Trophoblast cell (in vitro differentiated cells and primary cell): ENCODE data around the gene GPT2.

Experiments used
- DNase-seq, 2 donors: peaks; one replicate each; pipeline ENCODE4 v3.0.0-alpha.2; 2016
- H2AFZ ChIP-seq: 2 replicates; pipeline ENCODE4 v1.6.1; 2013; ENCODE audit warnings: low read length, moderate library complexity, mild to moderate bottlenecking; ENCODE audit not compliant: insufficient read depth, poor library complexity
- H2AK5ac ChIP-seq: 2 replicates; pipeline ENCODE4 v1.6.1; 2013; ENCODE audit warnings: mild to moderate bottlenecking, low read length
- H2BK120ac ChIP-seq: 2 replicates; pipeline ENCODE4 v1.6.1; 2013; ENCODE audit warnings: low read length, mild to moderate bottlenecking, moderate library complexity; ENCODE audit not compliant: insufficient read depth, poor library complexity
- H2BK12ac ChIP-seq: 2 replicates; pipeline ENCODE4 v1.6.1; 2013; ENCODE audit warnings: mild to moderate bottlenecking, low read length, moderate library complexity
- H2BK5ac ChIP-seq: 2 replicates; pipeline ENCODE4 v1.6.1; 2013; ENCODE audit warnings: low read length, low read depth, moderate library complexity, mild to moderate bottlenecking; ENCODE audit not compliant: poor library complexity
- H3K14ac ChIP-seq: 2 replicates; pipeline ENCODE4 v1.6.1; 2013; ENCODE audit warnings: mild to moderate bottlenecking, low read length
- H3K18ac ChIP-seq: 2 replicates; pipeline ENCODE4 v1.6.1; 2013; ENCODE audit warnings: mild to moderate bottlenecking, low read length
- H3K23ac ChIP-seq: 2 replicates; pipeline ENCODE4 v1.6.1; 2013; ENCODE audit warnings: low read length
- H3K27ac ChIP-seq: 2 replicates; pipeline ENCODE4 v1.5.1; 2013; ENCODE audit warnings: low read depth, mild to moderate bottlenecking, inconsistent platforms, low read length, moderate library complexity
- H3K27me3 ChIP-seq: 2 replicates; pipeline ENCODE4 v1.6.1; 2013; ENCODE audit warnings: inconsistent platforms, mild to moderate bottlenecking, low read length, moderate library complexity; ENCODE audit not compliant: insufficient read depth
- H3K36me3 ChIP-seq, 2 experiments: 1 replicate in 1 of 2; 2 replicates in 1 of 2; pipeline ENCODE4 v1.6.1; 2013; ENCODE audit warnings: low read length in 2 of 2, mild to moderate bottlenecking in 2 of 2, moderate library complexity in 1 of 2; ENCODE audit not compliant: insufficient read depth in 2 of 2, control insufficient read depth in 1 of 2
- H3K4ac ChIP-seq: 2 replicates; pipeline ENCODE4 v1.6.1; 2013; ENCODE audit warnings: low read depth, mild to moderate bottlenecking, low read length, moderate library complexity
- H3K4me1 ChIP-seq, 2 experiments: 1 replicate in 1 of 2; 2 replicates in 1 of 2; pipeline ENCODE4 v1.6.1; 2013; ENCODE audit warnings: low read length in 2 of 2, mild to moderate bottlenecking in 2 of 2, moderate library complexity in 1 of 2; ENCODE audit not compliant: insufficient read depth in 2 of 2, control insufficient read depth in 1 of 2
- H3K4me2 ChIP-seq: 2 replicates; pipeline ENCODE4 v1.6.1; 2013; ENCODE audit warnings: inconsistent platforms, mild to moderate bottlenecking, low read length, moderate library complexity
- H3K4me3 ChIP-seq: 2 replicates; pipeline ENCODE4 v1.5.1; 2013; ENCODE audit warnings: mild to moderate bottlenecking, low read depth, low read length, inconsistent platforms
- H3K79me1 ChIP-seq: one replicate; pipeline ENCODE4 v1.6.1; 2013; ENCODE audit warnings: low read length
- H3K79me2 ChIP-seq: 2 replicates; pipeline ENCODE4 v1.6.1; 2013; ENCODE audit warnings: low read length, mild to moderate bottlenecking; ENCODE audit not compliant: control insufficient read depth, insufficient read depth, poor library complexity
- H3K9ac ChIP-seq: 2 replicates; pipeline ENCODE4 v1.6.1; 2013; ENCODE audit warnings: mild to moderate bottlenecking, low read length
- H3K9me3 ChIP-seq: 2 replicates; pipeline ENCODE4 v1.6.1; 2013; ENCODE audit warnings: low read depth, mild to moderate bottlenecking, control low read depth, inconsistent platforms, low read length; ENCODE audit not compliant: insufficient read depth
- H4K12ac ChIP-seq: 2 replicates; pipeline ENCODE4 v1.6.1; 2013; ENCODE audit warnings: low read depth, mild to moderate bottlenecking, low read length, moderate library complexity
- H4K8ac ChIP-seq: 2 replicates; pipeline ENCODE4 v1.6.1; 2013; ENCODE audit warnings: low read depth, mild to moderate bottlenecking, low read length, moderate library complexity
- H4K91ac ChIP-seq: one replicate; pipeline ENCODE4 v1.6.1; 2013; ENCODE audit warnings: low read depth, mild to moderate bottlenecking, low read length, moderate library complexity
- WGBS: extraction: QIAGEN DNeasy Blood & Tissue Kit; methylation state at CpG from one replicate; pipeline ENCODE4 v1.1.7; 2013; ENCODE audit warnings: missing lambda C conversion rate; ENCODE audit not compliant: insufficient read length, insufficient coverage; ENCODE audit errors: extremely low coverage; 5-methylcytosine and 5-hydroxymethylcytosine counted together

Gene GPT2

DNA sequence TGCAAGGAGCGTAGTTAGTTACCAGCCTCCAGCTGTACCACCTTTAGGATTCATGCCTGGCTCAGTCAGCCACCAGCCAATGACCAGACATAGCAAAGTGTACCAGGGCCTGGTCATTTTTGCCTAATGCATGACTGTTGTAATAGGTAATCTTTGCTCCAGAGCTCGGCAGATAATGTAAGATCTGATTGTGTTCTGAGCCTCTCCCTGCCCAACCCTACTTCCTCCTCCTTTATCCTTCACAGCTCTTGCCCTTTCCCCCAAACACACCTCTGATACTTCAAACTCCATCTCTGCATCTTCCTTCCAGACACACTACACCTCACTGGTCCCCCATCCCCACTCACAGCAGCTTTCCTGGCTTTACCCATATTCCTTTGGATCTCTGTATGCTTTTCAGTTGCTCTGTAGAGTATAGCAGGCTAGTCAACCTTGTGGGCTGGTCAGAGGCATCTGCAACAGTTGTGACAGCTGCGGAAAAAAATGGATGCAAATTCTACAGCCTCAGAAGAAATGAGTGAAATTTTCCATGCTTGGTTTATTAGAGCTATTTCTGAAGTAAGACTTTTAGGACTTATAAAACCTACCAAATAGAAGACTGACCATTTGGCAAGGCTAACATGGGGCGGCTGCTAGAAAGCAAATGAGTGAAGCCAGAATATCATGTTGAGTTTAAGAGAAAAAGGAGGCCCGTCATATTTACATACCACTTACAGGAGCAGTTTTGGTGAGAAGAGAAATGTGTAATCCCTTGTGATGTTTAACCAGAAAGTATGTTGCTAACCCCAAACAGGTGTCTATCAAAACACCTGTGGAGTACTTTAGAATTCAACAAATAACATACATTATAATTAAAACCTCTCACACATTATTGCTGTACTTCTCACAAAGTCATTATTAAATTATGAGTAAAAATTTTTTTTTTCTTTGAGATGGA is 33.3 kb upstream of the GPT2 start:
- WGBS: no CpG with 5 or more reads among the region's 5 CpGs
- Histone ChIP-seq H3K4me1 (peaks cover 18 to 23% of the 10 kb centered on the region in 2 experiments), H4K12ac (no peak overlapping the region)

DNA sequence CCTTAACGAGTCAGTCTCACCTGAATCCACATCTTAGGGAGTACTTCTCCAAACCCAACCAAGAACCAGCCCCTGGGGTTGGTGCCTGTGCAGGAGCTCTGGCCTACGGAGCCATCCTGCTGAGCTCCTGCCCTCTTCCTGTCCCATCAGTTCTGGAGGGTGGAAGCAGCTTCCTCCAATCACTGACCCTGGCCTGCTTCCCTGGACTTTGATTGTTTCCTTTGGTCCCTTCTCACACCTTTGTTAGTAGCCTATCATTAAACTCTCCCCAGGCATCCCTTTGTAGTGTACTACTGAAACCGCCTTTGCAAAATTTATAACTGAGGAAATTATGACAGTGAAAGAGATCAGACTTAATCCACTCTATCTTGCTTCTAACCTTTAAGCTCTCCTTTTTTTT is 32.0 kb upstream of the GPT2 start:
- H4K12ac ChIP-seq: peak overlapping the region; percentile 5
- H3K23ac ChIP-seq: no peak overlapping the region
- H3K9me3 ChIP-seq: peaks cover 2% of the 10 kb centered on the region
- WGBS: no CpG with 5 or more reads among the region's 3 CpGs
- peak overlapping the region; percentile 98 for H2AK5ac ChIP-seq
- H3K4me2 ChIP-seq: no peak overlapping the region
- peak overlapping the region; percentile 97 for H3K4ac ChIP-seq
- peak overlapping the region; percentile 35 for H3K9ac ChIP-seq
- peak overlapping the region; percentile 98 for H2BK5ac ChIP-seq
- peak overlapping the region; percentile 82 for H2AFZ ChIP-seq
- H2BK120ac ChIP-seq: peak overlapping the region; percentile 100
- H3K4me3 ChIP-seq: no peak overlapping the region
- peak overlapping the region; percentile 83 for H4K8ac ChIP-seq
- peak overlapping the region; percentile 94 for H3K14ac ChIP-seq
- H3K27ac ChIP-seq: peak overlapping the region; percentile 82
- peaks cover 30% of the 10 kb centered on the region for H3K79me1 ChIP-seq
- H3K79me2 ChIP-seq: peaks cover 6% of the 10 kb centered on the region
- H4K91ac ChIP-seq: peak overlapping the region; percentile 100
- H3K27me3 ChIP-seq: no peaks in the 10 kb centered on the region
- peak overlapping the region; percentile 100 for H2BK12ac ChIP-seq
- H3K4me1 ChIP-seq: peaks cover 18 to 23% of the 10 kb centered on the region in 2 experiments
- DNase-seq: no peak
- peak overlapping the region; percentile 99 for H3K18ac ChIP-seq
- H3K36me3 ChIP-seq: no peaks in the 10 kb centered on the region

More for the DNA sequence above, 33.3 kb upstream of the GPT2 start:
- no peak for DNase-seq
- no peak overlapping the region for H3K23ac ChIP-seq
- peaks cover 29% of the 10 kb centered on the region for H3K79me1 ChIP-seq
- H4K8ac ChIP-seq: peak overlapping the region; percentile 69
- peak overlapping the region; percentile 83 for H3K18ac ChIP-seq
- H3K79me2 ChIP-seq: peaks cover 6% of the 10 kb centered on the region
- peak overlapping the region; percentile 100 for H4K91ac ChIP-seq
- no peaks in the 10 kb centered on the region for H3K27me3 ChIP-seq
- H3K9me3 ChIP-seq: peaks cover 2% of the 10 kb centered on the region
- H2BK12ac ChIP-seq: peak overlapping the region; percentile 69
- H3K36me3 ChIP-seq: no peaks in the 10 kb centered on the region
- H2AK5ac ChIP-seq: peak overlapping the region; percentile 18
- peak overlapping the region; percentile 85 for H2BK120ac ChIP-seq
- peak overlapping the region; percentile 26 for H3K4me2 ChIP-seq
- H2AFZ ChIP-seq: no peak overlapping the region
- peak overlapping the region; percentile 26 for H2BK5ac ChIP-seq
- H3K4me3 ChIP-seq: no peak overlapping the region
- H3K4ac ChIP-seq: peak overlapping the region; percentile 43
- H3K9ac ChIP-seq: no peak overlapping the region
- H3K14ac ChIP-seq: peak overlapping the region; percentile 48
- H3K27ac ChIP-seq: peak overlapping the region; percentile 45

DNA sequence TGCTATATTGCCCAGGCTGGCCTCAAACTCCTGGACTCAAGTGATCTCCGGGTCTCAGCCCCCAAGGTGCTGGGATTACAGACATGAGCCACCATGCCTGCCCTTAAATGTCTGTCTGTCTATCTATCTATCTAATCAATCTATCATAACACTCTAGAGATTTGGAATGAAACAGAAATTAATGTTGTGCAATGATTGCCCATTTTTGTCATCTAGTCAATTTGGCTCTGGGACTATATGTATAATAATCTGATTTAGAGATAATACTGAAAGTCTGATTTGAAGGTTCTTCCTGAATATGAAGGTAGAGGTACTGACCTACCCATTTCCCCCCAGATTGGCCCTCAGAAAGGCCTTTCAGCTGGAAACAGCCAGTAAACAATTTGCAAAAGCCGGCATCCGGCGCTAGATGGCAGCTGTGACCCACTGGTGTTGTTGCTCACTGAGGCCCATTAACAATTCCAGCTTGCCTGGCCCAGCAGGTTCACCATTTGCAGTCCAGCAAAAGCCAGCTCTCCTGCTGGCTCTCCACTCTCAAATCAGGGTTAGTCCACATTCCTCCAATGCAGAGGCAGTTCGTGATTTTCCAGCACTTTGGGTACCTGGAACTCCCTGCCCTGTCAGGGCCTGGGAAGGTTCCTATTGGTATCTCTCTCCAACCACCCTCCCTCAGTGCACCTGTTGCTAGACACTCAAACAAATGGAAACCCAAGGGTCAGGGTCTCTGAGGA is 30.3 kb upstream of the GPT2 start:
- Histone ChIP-seq H3K4me1 (peaks cover 30 to 31% of the 10 kb centered on the region in 2 experiments), H2BK12ac (peak overlapping the region; percentile 99), H4K12ac (no peak overlapping the region), H3K79me2 (peaks cover 6% of the 10 kb centered on the region), H2AK5ac (peak overlapping the region; percentile 97), H3K14ac (peak overlapping the region; percentile 99), H3K23ac (no peak overlapping the region), H4K8ac (peak overlapping the region; percentile 83), H3K18ac (peak overlapping the region; percentile 95), H3K4me3 (no peak overlapping the region), H3K4me2 (peak overlapping the region; percentile 48), H3K27ac (peak overlapping the region; percentile 98), H3K9me3 (peaks cover 2% of the 10 kb centered on the region), H2AFZ (peak overlapping the region; percentile 59), H3K9ac (peak overlapping the region; percentile 36), H3K27me3 (no peaks in the 10 kb centered on the region), H4K91ac (peak overlapping the region; percentile 100), H2BK5ac (peak overlapping the region; percentile 99), H3K4ac (peak overlapping the region; percentile 94), H3K36me3 (no peaks in the 10 kb centered on the region), H2BK120ac (peak overlapping the region; percentile 100), H3K79me1 (peaks cover 39% of the 10 kb centered on the region)
- DNase-seq: peak; percentile 74 to 88
- no CpG with 5 or more reads among the region's 5 CpGs for WGBS

DNA sequence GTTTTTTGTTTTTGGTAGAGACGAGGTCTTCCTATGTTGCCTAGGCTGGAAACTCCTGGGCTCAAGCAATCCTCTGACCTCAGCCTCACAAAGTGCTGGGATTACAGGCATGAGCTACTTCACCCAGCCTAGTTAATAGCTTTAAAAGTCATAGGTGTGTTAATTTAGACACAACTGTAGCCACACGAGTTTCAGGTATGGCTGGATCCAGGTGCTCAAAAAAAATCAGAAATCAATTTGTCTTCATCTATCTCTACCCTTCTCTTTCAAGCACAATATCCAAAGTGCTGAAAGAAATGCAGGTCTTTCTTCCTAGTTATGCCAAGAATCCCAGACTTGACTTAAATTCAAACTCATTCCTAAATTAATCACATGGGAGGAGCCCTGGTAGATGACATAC is 29.3 kb upstream of the GPT2 start:
- Histone ChIP-seq H3K4me1 (peaks cover 30 to 31% of the 10 kb centered on the region in 2 experiments), H4K12ac (no peak overlapping the region), H3K27ac (no peak overlapping the region), H4K91ac (peak overlapping the region; percentile 72), H3K9ac (no peak overlapping the region), H2AK5ac (no peak overlapping the region), H3K79me1 (peaks cover 39% of the 10 kb centered on the region), H3K23ac (no peak overlapping the region), H2BK12ac (peak overlapping the region; percentile 29), H3K9me3 (peaks cover 2% of the 10 kb centered on the region), H3K27me3 (no peaks in the 10 kb centered on the region), H3K4me2 (no peak overlapping the region), H4K8ac (no peak overlapping the region), H3K36me3 (no peaks in the 10 kb centered on the region), H3K4ac (no peak overlapping the region), H2BK120ac (no peak overlapping the region), H3K79me2 (peaks cover 6% of the 10 kb centered on the region), H3K14ac (no peak overlapping the region), H2AFZ (no peak overlapping the region), H3K18ac (no peak overlapping the region), H2BK5ac (no peak overlapping the region), H3K4me3 (no peak overlapping the region)
- no CpG with 5 or more reads among the region's 2 CpGs for WGBS
- no peak for DNase-seq
